Measurements from ENCODE around the gene CPT1C.

Gene CPT1C

GRCh38 chr19:49690656-49691242, at the start of gene CPT1C:
Gene CPT1C (plus strand): TSS chr19:49691116. CDS start chr19:49692253, 1,137 bp downstream.
- peak; percentile 69 for DNase-seq

DNA sequence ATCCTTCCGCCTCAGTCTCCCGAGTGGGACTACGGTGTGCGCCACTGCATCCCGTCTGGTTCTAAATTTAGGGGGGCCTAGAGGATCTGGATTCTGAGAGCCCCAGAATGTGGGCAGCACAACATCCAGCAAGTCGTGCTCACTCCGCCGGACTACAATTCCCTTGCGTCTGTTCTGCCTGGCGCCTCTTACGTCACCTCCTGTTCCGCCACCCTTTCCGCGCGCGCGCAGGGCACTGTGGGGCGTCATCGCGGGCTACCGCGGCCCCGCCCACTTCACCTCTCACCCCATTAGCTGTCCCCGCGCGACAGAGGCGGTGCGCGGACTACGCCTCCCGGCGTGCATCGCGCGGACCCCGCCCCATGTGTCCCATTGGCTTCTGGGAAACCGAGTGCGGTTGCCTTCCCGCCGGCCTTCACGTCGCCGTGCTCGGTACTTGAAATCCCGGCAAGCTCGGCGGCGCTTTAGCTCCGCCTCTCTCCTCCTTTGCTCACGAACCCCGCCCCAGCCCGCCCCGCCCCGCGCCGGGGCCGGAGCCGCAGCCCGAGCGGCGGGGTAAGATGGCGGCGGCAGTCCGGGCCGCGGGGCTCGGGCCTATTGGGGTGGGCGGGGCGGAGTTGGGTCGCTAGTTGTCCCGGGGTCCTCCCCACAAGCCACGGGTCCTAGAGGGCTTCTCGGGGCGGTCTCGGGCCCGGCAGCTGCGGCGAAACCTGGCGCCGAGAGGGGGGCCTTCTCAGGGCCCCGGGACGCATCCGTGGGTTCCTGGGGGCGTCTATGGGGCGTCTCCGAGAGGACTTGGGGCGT, 49.0 kb upstream of the CPT1C start, which contains the start of gene SCAF1:
Gene SCAF1, plus strand, starts transcription at position 522 of the 804 bp plus-strand sequence. CDS start 2,818 bp downstream, outside the sequence.
- DNase-seq = peak; percentile 99

GRCh38 chr19:49642492-49643035, 48.4 kb upstream of the CPT1C start:
- DNase-seq = no peak

GRCh38 chr19:49643466-49643865, 47.5 kb upstream of the CPT1C start:
- no peak for DNase-seq

DNA sequence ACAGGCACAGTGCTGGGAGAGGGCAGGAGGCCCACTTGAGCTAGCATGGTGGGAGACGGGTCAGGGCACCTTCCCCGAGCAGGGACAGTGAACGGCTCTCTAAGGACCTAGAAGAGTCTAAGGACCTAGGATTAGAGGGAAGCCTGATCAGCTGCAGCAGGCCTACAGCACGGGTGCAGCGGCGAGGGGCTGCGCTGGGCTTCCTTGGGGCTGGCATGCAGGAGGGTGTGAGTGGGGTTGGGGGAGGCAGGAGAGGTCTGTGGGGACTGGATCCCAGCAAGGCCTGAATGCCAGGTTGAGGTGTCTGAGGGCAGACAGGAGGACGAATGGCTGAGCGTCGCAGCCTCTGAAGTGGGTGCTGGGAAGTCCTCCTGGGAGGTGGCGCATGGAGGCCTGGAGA, 45.3 kb upstream of the CPT1C start:
- DNase-seq = no peak

- DNase-seq = no peak
Measured at GRCh38 chr19:49645995-49646394, 44.9 kb upstream of the CPT1C start.

DNA sequence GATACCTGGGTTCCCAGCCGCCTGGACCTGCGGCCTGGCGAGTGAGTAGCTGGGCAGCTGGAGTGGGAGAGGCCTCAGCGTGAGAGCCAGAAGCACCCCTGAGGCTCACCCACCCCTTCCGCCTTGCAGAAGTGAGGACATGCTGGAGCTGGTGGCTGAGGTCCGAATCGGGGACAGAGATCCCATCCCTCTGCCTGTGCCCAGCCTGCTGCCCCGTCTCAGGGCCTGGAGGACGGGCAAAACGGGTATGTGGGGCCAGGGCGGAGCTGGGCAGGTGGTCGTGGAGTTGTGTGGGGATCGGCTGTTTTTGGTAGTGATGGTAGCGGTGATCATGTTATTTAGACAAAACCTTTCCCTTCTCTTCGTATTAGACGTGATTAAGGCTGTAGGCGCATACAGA, 44.3 kb upstream of the CPT1C start:
- no peak for DNase-seq

DNA sequence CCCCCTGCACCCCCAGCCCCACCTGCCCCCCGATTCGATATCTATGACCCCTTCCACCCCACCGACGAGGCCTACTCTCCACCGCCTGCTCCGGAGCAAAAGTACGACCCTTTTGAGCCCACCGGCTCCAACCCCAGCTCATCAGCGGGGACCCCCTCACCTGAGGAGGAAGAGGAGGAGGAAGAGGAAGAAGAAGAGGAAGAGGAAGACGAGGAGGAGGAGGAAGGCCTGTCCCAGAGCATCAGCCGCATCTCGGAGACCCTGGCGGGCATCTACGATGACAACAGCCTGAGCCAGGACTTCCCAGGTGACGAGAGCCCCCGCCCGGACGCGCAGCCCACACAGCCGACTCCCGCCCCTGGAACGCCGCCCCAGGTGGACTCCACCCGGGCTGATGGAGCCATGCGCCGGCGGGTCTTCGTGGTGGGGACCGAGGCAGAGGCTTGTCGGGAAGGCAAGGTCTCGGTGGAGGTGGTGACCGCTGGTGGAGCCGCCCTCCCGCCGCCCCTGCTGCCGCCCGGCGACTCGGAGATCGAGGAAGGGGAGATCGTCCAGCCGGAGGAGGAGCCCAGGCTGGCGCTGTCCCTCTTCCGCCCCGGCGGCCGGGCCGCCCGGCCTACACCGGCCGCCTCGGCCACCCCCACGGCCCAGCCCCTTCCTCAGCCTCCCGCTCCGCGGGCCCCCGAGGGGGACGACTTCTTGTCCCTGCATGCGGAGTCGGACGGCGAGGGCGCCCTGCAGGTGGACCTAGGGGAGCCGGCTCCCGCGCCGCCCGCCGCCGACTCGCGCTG, 39.7 kb upstream of the CPT1C start:
- DNase-seq = no peak

DNA sequence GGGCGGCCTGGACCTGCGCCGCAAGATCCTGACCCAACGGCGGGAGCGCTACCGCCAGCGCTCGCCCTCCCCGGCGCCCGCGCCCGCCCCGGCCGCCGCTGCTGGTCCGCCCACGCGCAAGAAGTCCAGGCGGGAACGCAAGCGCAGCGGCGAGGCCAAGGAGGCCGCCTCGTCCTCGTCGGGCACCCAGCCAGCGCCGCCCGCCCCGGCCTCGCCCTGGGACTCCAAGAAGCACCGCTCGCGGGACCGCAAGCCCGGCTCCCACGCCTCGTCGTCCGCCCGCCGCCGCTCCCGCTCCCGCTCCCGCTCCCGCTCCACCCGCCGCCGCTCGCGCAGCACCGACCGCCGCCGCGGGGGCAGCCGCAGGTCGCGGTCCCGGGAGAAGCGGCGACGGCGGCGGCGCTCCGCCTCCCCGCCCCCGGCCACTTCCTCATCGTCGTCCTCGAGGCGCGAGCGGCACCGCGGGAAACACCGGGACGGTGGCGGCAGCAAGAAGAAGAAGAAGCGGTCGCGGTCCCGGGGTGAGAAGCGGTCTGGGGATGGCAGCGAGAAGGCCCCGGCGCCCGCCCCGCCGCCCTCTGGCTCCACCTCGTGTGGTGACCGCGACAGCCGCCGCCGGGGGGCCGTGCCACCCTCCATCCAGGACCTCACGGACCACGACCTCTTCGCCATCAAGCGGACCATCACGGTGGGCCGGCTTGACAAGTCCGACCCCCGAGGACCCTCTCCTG, 38.9 kb upstream of the CPT1C start:
- DNase-seq = no peak

GRCh38 chr19:49652551-49653465, 38.1 kb upstream of the CPT1C start:
- DNase-seq = no peak

- no peak for DNase-seq
Measured at GRCh38 chr19:49653466-49653806, 37.5 kb upstream of the CPT1C start.

DNA sequence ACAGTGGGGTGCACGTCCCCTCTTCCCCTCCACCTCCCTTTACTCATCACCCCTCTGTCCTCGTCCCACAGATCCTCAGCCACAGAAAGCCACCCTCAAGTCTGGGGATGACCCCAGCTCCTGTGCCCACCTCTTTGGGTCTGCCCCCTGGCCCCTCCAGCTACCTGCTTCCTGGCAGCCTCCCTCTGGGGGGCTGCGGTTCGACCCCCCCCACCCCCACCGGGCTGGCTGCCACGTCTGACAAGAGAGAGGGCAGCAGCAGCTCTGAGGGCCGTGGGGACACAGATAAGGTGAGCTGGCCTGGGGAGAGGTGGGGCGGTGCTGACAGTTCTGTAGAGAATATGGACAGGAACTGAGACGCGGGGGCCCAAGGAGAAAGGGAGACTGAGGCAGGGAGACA, 36.3 kb upstream of the CPT1C start:
- DNase-seq = no peak

DNA sequence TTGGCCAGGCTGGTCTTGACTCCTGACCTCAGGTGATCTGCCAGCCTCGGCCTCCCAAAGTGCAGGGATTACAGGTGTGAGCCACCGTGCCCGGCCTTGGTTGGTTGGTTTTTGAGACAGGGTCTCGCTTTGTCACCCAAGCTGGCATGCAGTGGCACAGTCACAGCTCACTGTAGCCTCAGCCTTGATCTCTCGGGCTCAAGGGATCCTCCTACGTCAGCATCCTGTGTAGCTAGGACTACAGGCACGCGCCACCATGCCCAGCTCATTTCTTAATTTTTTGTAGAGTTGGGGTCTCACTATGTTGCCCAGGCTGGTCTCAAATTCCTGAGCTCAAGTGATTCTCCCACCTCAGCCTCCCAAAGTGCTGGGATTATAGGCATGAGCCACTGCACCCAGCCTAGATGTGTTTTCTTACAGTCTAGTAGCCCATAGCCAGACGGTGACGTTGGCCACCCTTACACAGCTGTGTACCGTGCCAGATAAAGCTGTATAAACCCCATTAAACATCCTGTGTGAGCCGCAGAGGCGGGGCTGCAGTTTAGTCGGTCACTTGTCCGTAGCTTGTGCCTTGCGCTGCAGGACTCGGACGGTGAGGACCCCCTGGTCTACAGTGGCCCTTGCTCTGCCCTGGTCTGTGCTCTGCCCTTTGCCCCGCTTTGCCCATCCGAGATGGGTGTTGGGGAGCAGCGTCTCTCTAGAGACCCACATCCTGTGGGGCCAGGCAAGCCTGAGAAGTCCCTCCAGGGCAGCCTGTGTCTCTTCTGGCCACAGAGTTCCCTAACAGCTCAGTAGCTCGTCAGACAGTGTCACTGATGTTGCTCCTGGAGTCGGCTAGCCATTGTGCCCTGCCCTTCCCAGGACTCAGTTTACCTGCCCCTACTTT, 35.1 kb upstream of the CPT1C start:
- no peak for DNase-seq

DNA sequence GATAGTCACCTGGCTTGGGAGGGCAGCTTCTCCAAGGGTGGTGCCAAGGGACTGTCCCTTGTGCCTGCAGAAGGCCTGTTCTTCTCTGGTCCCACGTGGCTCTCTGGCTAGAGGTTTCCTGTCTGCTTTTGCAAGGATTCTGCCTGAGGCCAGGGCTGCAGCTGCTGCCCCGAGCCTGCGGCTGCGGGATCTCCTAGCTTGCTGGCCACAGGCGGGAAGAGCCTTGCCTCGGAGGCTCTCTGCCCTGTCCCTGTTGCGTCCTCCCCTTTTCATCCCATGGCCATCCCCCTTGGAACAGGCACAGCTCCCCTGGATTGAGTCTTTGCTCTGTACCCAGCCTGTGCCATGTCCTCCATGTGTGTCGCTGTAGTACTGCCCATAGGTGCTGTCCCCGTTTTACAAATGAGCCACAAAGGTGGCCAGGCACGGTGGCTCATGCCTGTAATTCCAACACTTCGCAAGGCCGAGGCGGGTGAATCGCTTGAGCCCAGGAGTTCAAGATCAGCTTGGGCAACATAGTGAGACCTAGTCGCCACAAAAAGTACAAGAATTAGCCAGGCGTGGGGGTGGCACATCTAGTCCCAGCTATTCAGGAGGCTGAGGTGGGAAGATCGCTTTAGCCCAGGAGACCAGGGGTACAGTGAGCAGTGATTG, 34.3 kb upstream of the CPT1C start:
- DNase-seq = no peak

- no peak for DNase-seq
Measured at GRCh38 chr19:49657493-49658138, 33.3 kb upstream of the CPT1C start.

GRCh38 chr19:49658139-49658517, 32.8 kb upstream of the CPT1C start:
- DNase-seq = no peak

DNA sequence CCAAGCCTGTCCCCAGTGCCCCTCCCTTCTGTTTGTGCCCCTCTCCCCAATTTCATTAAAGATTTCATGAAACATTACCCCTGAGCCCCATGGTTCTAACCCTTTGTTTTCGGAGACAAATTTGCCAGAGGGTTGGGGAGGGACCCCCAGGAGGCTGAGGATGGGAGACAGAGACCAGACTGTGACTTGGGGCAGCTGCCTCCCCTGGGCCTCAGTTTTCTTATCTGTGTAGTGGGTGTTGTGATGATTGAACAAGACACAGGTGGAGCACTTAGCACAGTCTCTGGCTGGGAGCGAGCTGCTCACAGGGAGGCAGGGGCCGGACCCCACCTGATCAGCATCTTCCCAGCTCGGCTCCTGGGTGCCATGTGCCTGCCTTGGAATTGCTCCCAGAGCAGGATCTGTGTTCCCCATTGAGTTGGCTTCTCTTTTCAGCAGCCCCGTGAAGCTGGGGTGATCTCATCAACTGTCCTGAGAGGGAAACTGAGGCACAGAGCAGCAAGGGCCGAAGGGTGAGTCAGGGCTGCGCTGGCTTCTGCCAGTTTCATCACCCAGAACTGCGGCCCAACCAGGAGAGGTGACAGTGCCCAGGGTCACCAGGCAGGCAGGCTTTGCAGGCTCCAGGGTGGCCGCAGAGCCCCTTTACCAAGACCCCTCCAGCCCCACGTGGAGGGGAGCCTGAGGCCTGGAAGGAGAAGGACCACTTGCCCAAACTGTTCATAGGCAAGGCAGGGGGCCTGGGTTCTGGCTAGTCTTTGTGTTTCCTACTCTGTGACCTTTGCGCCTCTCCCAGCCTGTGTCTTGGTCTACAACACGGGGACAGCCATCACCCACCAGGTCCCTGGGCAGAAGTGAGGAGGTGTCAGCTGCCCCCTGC, 32.1 kb upstream of the CPT1C start:
- DNase-seq = no peak

GRCh38 chr19:49660338-49660961, 30.5 kb upstream of the CPT1C start:
- DNase-seq = no peak

All from NCI-H2029 (cell line).